ENCODE measurements around the gene VN1R5. TPM values are rescaled to one million over a fixed set of nuclear protein-coding genes. Genes with fewer than 3 reads are reported as not detected.
"Not testable (repeated sequence)": the region's sequence is repeated elsewhere in the genome, so short reads cannot be mapped to it uniquely, and the experiment has no call there.

VN1R5 gene
- not detected for polyA plus RNA-seq (2013, experiment 1 of 4)
- not detected for polyA plus RNA-seq (2013, experiment 2 of 4)
- polyA plus RNA-seq (2013, experiment 3 of 4), result not detected
- polyA plus RNA-seq (2013, experiment 4 of 4), result not detected

- 88 to 95% methylated on average over 1 of the region's 1 CpG for WGBS, 2 experiments
- not testable (repeated sequence) for H3K9me3 ChIP-seq (ENCODE audit: control insufficient read depth, low read length); H3K27ac ChIP-seq (ENCODE audit: insufficient read depth, low read depth, low read length, poor library complexity, severe bottlenecking); H3K27me3 ChIP-seq (ENCODE audit: control insufficient read depth, insufficient read depth, low read length, poor library complexity, severe bottlenecking); H3K36me3 ChIP-seq (ENCODE audit: control insufficient read depth, insufficient read depth, low read length); H3K4me1 ChIP-seq (ENCODE audit: control insufficient read depth, insufficient read depth, low read length); H3K4me3 ChIP-seq (ENCODE audit: insufficient read depth, low read depth, low read length)
Measured at GRCh38 chr1:247255772-247256171, at the start of gene VN1R5. VN1R5 (plus strand) TSS chr1:247256072.

- H3K9me3 ChIP-seq (ENCODE audit: control insufficient read depth, low read length), result no peaks in the 10 kb centered on the region
- H3K27ac ChIP-seq (ENCODE audit: insufficient read depth, low read depth, low read length, poor library complexity, severe bottlenecking), result no peak overlapping the region
- H3K4me3 ChIP-seq (ENCODE audit: insufficient read depth, low read depth, low read length), result peak overlapping the region; percentile 81
- H3K36me3 ChIP-seq (ENCODE audit: control insufficient read depth, insufficient read depth, low read length), result no peaks in the 10 kb centered on the region
- no peaks in the 10 kb centered on the region for H3K27me3 ChIP-seq (ENCODE audit: control insufficient read depth, insufficient read depth, low read length, poor library complexity, severe bottlenecking)
- WGBS, 2 experiments, result 43 to 53% methylated on average over 2 of the region's 2 CpGs
- peaks cover 11% of the 10 kb centered on the region for H3K4me1 ChIP-seq (ENCODE audit: control insufficient read depth, insufficient read depth, low read length)
Measured at GRCh38 chr1:247209396-247209795, 46.5 kb upstream of the VN1R5 start.

GRCh38 chr1:247210062-247210375 lies 45.9 kb upstream of the VN1R5 start:
- 19 to 21% methylated on average over 5 of the region's 5 CpGs for WGBS, 2 experiments

GRCh38 chr1:247210376-247211117 lies 45.3 kb upstream of the VN1R5 start:
- no peaks in the 10 kb centered on the region for H3K27me3 ChIP-seq (ENCODE audit: control insufficient read depth, insufficient read depth, low read length, poor library complexity, severe bottlenecking)
- H3K27ac ChIP-seq (ENCODE audit: insufficient read depth, low read depth, low read length, poor library complexity, severe bottlenecking), result peak overlapping the region; percentile 77
- peak overlapping the region; percentile 81 for H3K4me3 ChIP-seq (ENCODE audit: insufficient read depth, low read depth, low read length)
- H3K36me3 ChIP-seq (ENCODE audit: control insufficient read depth, insufficient read depth, low read length), result no peaks in the 10 kb centered on the region
- WGBS, 2 experiments, result 0% methylated on average over 48 of the region's 49 CpGs
- H3K4me1 ChIP-seq (ENCODE audit: control insufficient read depth, insufficient read depth, low read length), result peaks cover 11% of the 10 kb centered on the region
- no peaks in the 10 kb centered on the region for H3K9me3 ChIP-seq (ENCODE audit: control insufficient read depth, low read length)

More at GRCh38 chr1:247210062-247210375, 45.9 kb upstream of the VN1R5 start:
- peaks cover 11% of the 10 kb centered on the region for H3K4me1 ChIP-seq (ENCODE audit: control insufficient read depth, insufficient read depth, low read length)
- no peak overlapping the region for H3K27ac ChIP-seq (ENCODE audit: insufficient read depth, low read depth, low read length, poor library complexity, severe bottlenecking)
- peak overlapping the region; percentile 81 for H3K4me3 ChIP-seq (ENCODE audit: insufficient read depth, low read depth, low read length)
- H3K9me3 ChIP-seq (ENCODE audit: control insufficient read depth, low read length), result no peaks in the 10 kb centered on the region
- H3K36me3 ChIP-seq (ENCODE audit: control insufficient read depth, insufficient read depth, low read length), result no peaks in the 10 kb centered on the region
- no peaks in the 10 kb centered on the region for H3K27me3 ChIP-seq (ENCODE audit: control insufficient read depth, insufficient read depth, low read length, poor library complexity, severe bottlenecking)

GRCh38 chr1:247211339-247211738 lies 44.5 kb upstream of the VN1R5 start:
- WGBS, 2 experiments, result 77 to 79% methylated on average over 7 of the region's 7 CpGs
- H3K27me3 ChIP-seq (ENCODE audit: control insufficient read depth, insufficient read depth, low read length, poor library complexity, severe bottlenecking), result no peaks in the 10 kb centered on the region
- H3K4me3 ChIP-seq (ENCODE audit: insufficient read depth, low read depth, low read length), result no peak overlapping the region
- H3K9me3 ChIP-seq (ENCODE audit: control insufficient read depth, low read length), result no peaks in the 10 kb centered on the region
- no peaks in the 10 kb centered on the region for H3K36me3 ChIP-seq (ENCODE audit: control insufficient read depth, insufficient read depth, low read length)
- H3K4me1 ChIP-seq (ENCODE audit: control insufficient read depth, insufficient read depth, low read length), result peaks cover 11% of the 10 kb centered on the region
- H3K27ac ChIP-seq (ENCODE audit: insufficient read depth, low read depth, low read length, poor library complexity, severe bottlenecking), result no peak overlapping the region

GRCh38 chr1:247212012-247212411 lies 43.9 kb upstream of the VN1R5 start:
- Histone ChIP-seq H3K27ac (ENCODE audit: insufficient read depth, low read depth, low read length, poor library complexity, severe bottlenecking) (no peak overlapping the region), H3K9me3 (ENCODE audit: control insufficient read depth, low read length) (no peaks in the 10 kb centered on the region), H3K27me3 (ENCODE audit: control insufficient read depth, insufficient read depth, low read length, poor library complexity, severe bottlenecking) (no peaks in the 10 kb centered on the region), H3K36me3 (ENCODE audit: control insufficient read depth, insufficient read depth, low read length) (no peaks in the 10 kb centered on the region), H3K4me1 (ENCODE audit: control insufficient read depth, insufficient read depth, low read length) (peaks cover 11% of the 10 kb centered on the region), H3K4me3 (ENCODE audit: insufficient read depth, low read depth, low read length) (no peak overlapping the region)
- WGBS, 2 experiments, result 71 to 83% methylated on average over 5 of the region's 5 CpGs

- Histone ChIP-seq H3K27ac (ENCODE audit: insufficient read depth, low read depth, low read length, poor library complexity, severe bottlenecking) (no peak overlapping the region), H3K4me3 (ENCODE audit: insufficient read depth, low read depth, low read length) (no peak overlapping the region), H3K27me3 (ENCODE audit: control insufficient read depth, insufficient read depth, low read length, poor library complexity, severe bottlenecking) (no peaks in the 10 kb centered on the region), H3K36me3 (ENCODE audit: control insufficient read depth, insufficient read depth, low read length) (no peaks in the 10 kb centered on the region), H3K9me3 (ENCODE audit: control insufficient read depth, low read length) (no peaks in the 10 kb centered on the region), H3K4me1 (ENCODE audit: control insufficient read depth, insufficient read depth, low read length) (peaks cover 11% of the 10 kb centered on the region)
- 83 to 96% methylated on average over 1 of the region's 1 CpG for WGBS, 2 experiments
Measured at GRCh38 chr1:247212627-247213617, 43.0 kb upstream of the VN1R5 start.

- Histone ChIP-seq H3K4me1 (ENCODE audit: control insufficient read depth, insufficient read depth, low read length) (no peaks in the 10 kb centered on the region), H3K9me3 (ENCODE audit: control insufficient read depth, low read length) (no peaks in the 10 kb centered on the region), H3K27me3 (ENCODE audit: control insufficient read depth, insufficient read depth, low read length, poor library complexity, severe bottlenecking) (no peaks in the 10 kb centered on the region), H3K36me3 (ENCODE audit: control insufficient read depth, insufficient read depth, low read length) (no peaks in the 10 kb centered on the region), H3K4me3 (ENCODE audit: insufficient read depth, low read depth, low read length) (no peak overlapping the region), H3K27ac (ENCODE audit: insufficient read depth, low read depth, low read length, poor library complexity, severe bottlenecking) (no peak overlapping the region)
- WGBS, 2 experiments, result 81 to 87% methylated on average over 3 of the region's 3 CpGs
Measured at GRCh38 chr1:247216261-247216660, 39.6 kb upstream of the VN1R5 start.

- Histone ChIP-seq H3K4me3 (ENCODE audit: insufficient read depth, low read depth, low read length) (no peak overlapping the region), H3K4me1 (ENCODE audit: control insufficient read depth, insufficient read depth, low read length) (no peaks in the 10 kb centered on the region), H3K27ac (ENCODE audit: insufficient read depth, low read depth, low read length, poor library complexity, severe bottlenecking) (no peak overlapping the region), H3K27me3 (ENCODE audit: control insufficient read depth, insufficient read depth, low read length, poor library complexity, severe bottlenecking) (no peaks in the 10 kb centered on the region), H3K9me3 (ENCODE audit: control insufficient read depth, low read length) (no peaks in the 10 kb centered on the region), H3K36me3 (ENCODE audit: control insufficient read depth, insufficient read depth, low read length) (no peaks in the 10 kb centered on the region)
- 83 to 89% methylated on average over 5 to 6 of the region's 6 CpGs for WGBS, 2 experiments
Measured at GRCh38 chr1:247218121-247218651, 37.7 kb upstream of the VN1R5 start.

GRCh38 chr1:247220280-247220679 lies 35.6 kb upstream of the VN1R5 start:
- H3K27me3 ChIP-seq (ENCODE audit: control insufficient read depth, insufficient read depth, low read length, poor library complexity, severe bottlenecking); H3K4me1 ChIP-seq (ENCODE audit: control insufficient read depth, insufficient read depth, low read length); H3K9me3 ChIP-seq (ENCODE audit: control insufficient read depth, low read length); H3K27ac ChIP-seq (ENCODE audit: insufficient read depth, low read depth, low read length, poor library complexity, severe bottlenecking); H3K4me3 ChIP-seq (ENCODE audit: insufficient read depth, low read depth, low read length); H3K36me3 ChIP-seq (ENCODE audit: control insufficient read depth, insufficient read depth, low read length): not testable (repeated sequence)
- WGBS, 2 experiments, result 95 to 96% methylated on average over 20 of the region's 30 CpGs
